Neuron (in vitro differentiated cells): ENCODE results near the gene PTPRO.

Experiments used
- H2AFZ ChIP-seq: one replicate; pipeline ENCODE4 v1.6.1; 2013; ENCODE audit warnings: low read depth, mild to moderate bottlenecking, inconsistent platforms, low read length, moderate library complexity
- H3K27me3 ChIP-seq: one replicate; pipeline ENCODE4 v1.6.1; 2013; ENCODE audit warnings: low read length; ENCODE audit not compliant: insufficient read depth
- H3K36me3 ChIP-seq: one replicate; pipeline ENCODE4 v1.6.1; 2013; ENCODE audit warnings: low read length; ENCODE audit not compliant: insufficient read depth
- H3K4me1 ChIP-seq: one replicate; pipeline ENCODE4 v1.6.1; 2013; ENCODE audit warnings: low read length; ENCODE audit not compliant: insufficient read depth
- H3K4me3 ChIP-seq: 2 replicates; pipeline ENCODE4 v1.5.1; 2013; ENCODE audit warnings: mild to moderate bottlenecking, low read length, moderate library complexity
- H3K9me3 ChIP-seq: one replicate; pipeline ENCODE4 v1.6.1; 2013; ENCODE audit warnings: low read length

PTPRO gene

DNA sequence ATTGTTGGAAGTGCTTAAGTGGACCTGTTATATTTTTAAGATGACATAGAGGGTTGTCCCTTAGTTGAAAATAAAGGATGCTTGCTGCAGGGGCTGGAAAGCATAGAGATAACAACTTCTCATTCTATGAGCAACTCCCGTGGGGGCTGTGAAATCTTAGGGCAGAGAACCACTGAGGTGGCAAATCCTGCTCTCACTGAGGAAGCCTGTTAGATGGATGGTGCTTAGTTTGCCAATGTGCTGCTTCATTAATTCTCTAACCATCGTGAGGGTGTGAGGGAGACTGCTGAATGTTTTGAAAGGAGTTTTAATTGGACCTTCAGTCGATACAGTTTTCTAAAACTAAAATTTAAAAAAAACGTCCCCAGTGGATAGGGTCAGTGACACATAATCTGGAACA is 46.5 kb downstream of the PTPRO start:
- no peaks in the 10 kb centered on the region for H3K4me1 ChIP-seq
- H3K9me3 ChIP-seq: no peaks in the 10 kb centered on the region
- H3K36me3 ChIP-seq: no peaks in the 10 kb centered on the region
- no peak overlapping the region for H2AFZ ChIP-seq
- H3K4me3 ChIP-seq: no peak overlapping the region
- no peaks in the 10 kb centered on the region for H3K27me3 ChIP-seq

GRCh38 chr12:15372352-15372751 is 50.0 kb downstream of the PTPRO start:
- Histone ChIP-seq H3K27me3 (no peaks in the 10 kb centered on the region), H3K4me1 (no peaks in the 10 kb centered on the region), H3K4me3 (no peak overlapping the region), H3K36me3 (no peaks in the 10 kb centered on the region), H3K9me3 (no peaks in the 10 kb centered on the region), H2AFZ (no peak overlapping the region)

GRCh38 chr12:15387772-15388171 is 65.5 kb downstream of the PTPRO start:
- no peak overlapping the region for H3K4me3 ChIP-seq
- no peaks in the 10 kb centered on the region for H3K27me3 ChIP-seq
- no peaks in the 10 kb centered on the region for H3K4me1 ChIP-seq
- H2AFZ ChIP-seq: no peak overlapping the region
- no peaks in the 10 kb centered on the region for H3K36me3 ChIP-seq
- H3K9me3 ChIP-seq: no peaks in the 10 kb centered on the region

DNA sequence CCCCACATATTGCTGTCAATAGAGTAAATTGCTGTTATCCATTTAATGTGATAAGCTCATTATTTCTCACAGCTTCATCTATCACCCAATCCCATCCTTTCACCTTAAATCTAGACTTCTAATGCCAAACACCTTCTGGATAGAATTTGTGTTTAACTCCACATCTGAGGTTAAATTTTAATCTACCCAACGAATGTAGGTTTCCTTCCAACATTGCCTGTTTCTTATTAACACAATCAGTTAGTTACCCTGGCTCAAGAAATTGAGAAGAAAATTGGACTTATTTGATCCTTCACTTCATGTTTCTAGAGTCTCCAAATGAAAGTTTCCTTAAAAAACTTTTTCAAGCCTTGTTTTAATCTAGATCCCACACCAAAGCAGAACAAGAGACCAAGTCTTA is 67.3 kb downstream of the PTPRO start:
- H3K36me3 ChIP-seq: no peaks in the 10 kb centered on the region
- H3K4me3 ChIP-seq: no peak overlapping the region
- H3K27me3 ChIP-seq: no peaks in the 10 kb centered on the region
- H3K9me3 ChIP-seq: no peaks in the 10 kb centered on the region
- H2AFZ ChIP-seq: no peak overlapping the region
- no peaks in the 10 kb centered on the region for H3K4me1 ChIP-seq

DNA sequence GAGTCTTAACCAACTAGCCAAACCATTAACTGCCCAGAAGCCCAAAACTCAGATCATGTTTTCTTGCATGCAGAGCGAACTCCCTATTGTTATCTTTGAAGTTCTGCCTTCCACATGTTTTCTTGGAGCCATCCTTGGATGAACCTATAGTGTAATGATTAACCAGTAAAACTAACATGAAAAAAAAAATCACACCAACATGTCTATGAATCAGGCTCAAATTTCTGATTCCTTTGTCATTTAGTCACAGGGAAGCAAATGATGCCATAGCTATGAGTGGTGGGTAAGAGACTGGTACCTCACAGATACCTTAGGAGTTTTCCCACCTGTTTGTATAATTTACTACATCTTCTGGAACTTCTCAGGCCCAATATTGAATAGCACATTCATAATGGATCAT is 70.7 kb downstream of the PTPRO start:
- Histone ChIP-seq H3K27me3 (no peaks in the 10 kb centered on the region), H2AFZ (no peak overlapping the region), H3K9me3 (no peaks in the 10 kb centered on the region)

DNA sequence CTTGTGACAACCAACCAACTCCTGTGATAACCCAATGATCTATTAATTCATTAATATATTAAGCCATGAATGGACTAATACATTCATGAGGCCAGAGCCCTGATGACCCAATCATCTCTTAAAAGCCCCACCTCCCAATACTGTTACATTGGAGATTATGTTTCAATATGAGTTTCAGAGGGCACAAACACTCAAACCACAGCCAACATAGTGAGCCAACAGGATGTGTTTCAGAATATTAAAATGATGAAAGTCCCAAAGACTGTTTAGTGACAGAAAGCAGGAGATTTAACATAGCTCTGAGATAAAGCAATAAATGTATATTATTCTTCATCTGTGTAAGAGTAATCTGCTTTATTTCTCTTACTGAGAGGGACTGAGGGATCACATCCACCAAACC is 71.7 kb downstream of the PTPRO start:
- Histone ChIP-seq H3K9me3 (no peaks in the 10 kb centered on the region), H3K4me1 (no peaks in the 10 kb centered on the region), H3K4me3 (no peak overlapping the region)

More for the DNA sequence above, 70.7 kb downstream of the PTPRO start:
- no peaks in the 10 kb centered on the region for H3K4me1 ChIP-seq
- H3K4me3 ChIP-seq: no peak overlapping the region
- no peaks in the 10 kb centered on the region for H3K36me3 ChIP-seq

DNA sequence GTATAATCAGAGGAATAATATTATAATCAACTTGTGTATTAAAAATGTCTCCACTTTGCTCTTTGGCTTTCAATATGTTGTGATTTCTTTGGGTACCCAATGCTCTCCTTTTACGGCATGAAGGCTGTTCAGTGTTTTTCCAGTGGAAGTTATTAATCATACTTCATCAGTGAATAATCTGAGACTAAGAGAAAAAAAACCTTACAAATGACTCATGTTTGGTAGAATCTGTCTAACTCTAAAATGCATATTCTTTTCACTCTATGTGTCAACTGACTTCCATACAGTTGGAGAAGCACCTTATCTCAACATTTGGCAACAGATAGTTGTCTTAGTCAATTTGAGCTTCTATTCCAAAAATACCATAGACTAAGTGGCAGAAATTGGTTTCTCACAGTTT is 82.2 kb downstream of the PTPRO start:
- no peaks in the 10 kb centered on the region for H3K9me3 ChIP-seq
- H2AFZ ChIP-seq: no peak overlapping the region
- H3K27me3 ChIP-seq: no peaks in the 10 kb centered on the region
- no peak overlapping the region for H3K4me3 ChIP-seq
- H3K4me1 ChIP-seq: no peaks in the 10 kb centered on the region
- H3K36me3 ChIP-seq: no peaks in the 10 kb centered on the region

More for the DNA sequence above, 71.7 kb downstream of the PTPRO start:
- no peaks in the 10 kb centered on the region for H3K27me3 ChIP-seq
- no peaks in the 10 kb centered on the region for H3K36me3 ChIP-seq
- H2AFZ ChIP-seq: no peak overlapping the region

- Histone ChIP-seq H3K4me1 (no peaks in the 10 kb centered on the region), H3K27me3 (no peaks in the 10 kb centered on the region), H3K4me3 (no peak overlapping the region), H3K36me3 (no peaks in the 10 kb centered on the region), H3K9me3 (no peaks in the 10 kb centered on the region), H2AFZ (no peak overlapping the region)
Observed at GRCh38 chr12:15405606-15406005, 83.3 kb downstream of the PTPRO start.

- H3K36me3 ChIP-seq: no peaks in the 10 kb centered on the region
- no peaks in the 10 kb centered on the region for H3K27me3 ChIP-seq
- no peaks in the 10 kb centered on the region for H3K9me3 ChIP-seq
- no peak overlapping the region for H2AFZ ChIP-seq
- H3K4me1 ChIP-seq: no peaks in the 10 kb centered on the region
- H3K4me3 ChIP-seq: no peak overlapping the region
Observed at GRCh38 chr12:15407025-15407424, 84.7 kb downstream of the PTPRO start.

- Histone ChIP-seq H3K36me3 (no peaks in the 10 kb centered on the region), H3K9me3 (no peaks in the 10 kb centered on the region), H3K4me3 (no peak overlapping the region), H2AFZ (no peak overlapping the region), H3K4me1 (no peaks in the 10 kb centered on the region), H3K27me3 (no peaks in the 10 kb centered on the region)
Observed at GRCh38 chr12:15411842-15412241, 89.5 kb downstream of the PTPRO start.

DNA sequence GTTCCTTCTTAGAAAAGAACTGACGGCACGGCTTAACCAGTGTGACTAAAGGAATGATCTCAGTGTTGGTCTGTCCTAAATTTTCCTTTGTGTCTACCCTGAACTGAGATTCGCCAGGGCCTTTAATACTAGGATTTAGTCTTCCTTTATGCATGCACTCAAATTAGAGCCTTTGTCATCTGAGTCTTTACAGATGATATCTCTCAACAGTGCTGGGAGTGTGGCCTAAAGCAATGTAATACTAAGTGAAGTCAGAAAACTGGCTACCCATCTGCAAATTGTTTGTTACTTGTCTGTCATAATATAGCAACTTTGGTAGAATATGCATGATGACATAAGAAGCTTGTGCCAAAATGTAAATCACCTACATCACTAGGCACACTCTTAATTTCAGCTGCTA is 95.4 kb downstream of the PTPRO start:
- H3K4me1 ChIP-seq: no peaks in the 10 kb centered on the region
- no peaks in the 10 kb centered on the region for H3K9me3 ChIP-seq
- no peaks in the 10 kb centered on the region for H3K36me3 ChIP-seq
- no peak overlapping the region for H3K4me3 ChIP-seq
- no peak overlapping the region for H2AFZ ChIP-seq
- H3K27me3 ChIP-seq: no peaks in the 10 kb centered on the region

DNA sequence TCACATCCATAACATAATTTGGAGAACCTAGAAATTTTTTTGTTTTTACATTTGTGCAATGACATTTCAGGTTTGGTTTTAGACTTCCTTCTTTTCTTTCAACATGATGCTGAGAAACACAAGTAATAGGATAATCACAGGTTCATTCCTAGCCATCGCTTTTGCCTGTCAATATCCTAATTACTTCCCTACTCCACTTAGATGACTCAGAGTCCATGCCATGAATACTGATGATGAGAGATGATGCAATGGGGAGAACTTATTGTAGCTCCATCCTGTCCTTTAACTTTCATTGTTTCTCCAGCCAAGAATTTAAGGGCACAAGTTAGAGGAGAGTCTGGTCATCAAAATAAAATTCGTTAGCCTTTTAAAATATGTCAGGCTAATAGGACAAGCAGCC is 101.3 kb downstream of the PTPRO start:
- Histone ChIP-seq H3K9me3 (no peaks in the 10 kb centered on the region), H3K4me1 (peaks cover 5% of the 10 kb centered on the region), H3K27me3 (no peaks in the 10 kb centered on the region), H2AFZ (no peak overlapping the region), H3K4me3 (no peak overlapping the region), H3K36me3 (no peaks in the 10 kb centered on the region)

- Histone ChIP-seq H3K9me3 (no peaks in the 10 kb centered on the region), H3K36me3 (no peaks in the 10 kb centered on the region), H3K4me1 (peaks cover 5% of the 10 kb centered on the region), H3K27me3 (no peaks in the 10 kb centered on the region), H2AFZ (no peak overlapping the region), H3K4me3 (no peak overlapping the region)
Observed at GRCh38 chr12:15427913-15428312, 105.6 kb downstream of the PTPRO start.

DNA sequence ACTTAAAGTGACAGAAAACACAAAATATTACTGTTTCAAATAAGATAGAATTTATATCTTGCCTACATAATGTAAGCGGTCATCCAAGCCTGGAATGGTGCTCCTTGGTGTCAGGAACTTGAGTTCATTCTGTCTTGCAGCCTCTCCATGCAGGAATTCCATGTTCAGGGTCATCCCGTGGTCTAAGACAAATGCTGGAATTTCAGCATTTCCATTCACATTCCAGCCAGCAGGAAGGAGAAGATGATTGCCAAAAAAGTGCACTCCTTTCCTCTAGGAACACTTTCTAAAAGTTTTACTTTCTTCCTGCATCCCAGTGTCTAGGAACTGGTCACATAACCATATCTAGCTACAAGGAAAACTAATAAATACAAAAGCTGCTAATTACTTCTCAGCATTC is 106.3 kb downstream of the PTPRO start:
- H2AFZ ChIP-seq: no peak overlapping the region
- H3K4me3 ChIP-seq: no peak overlapping the region
- no peaks in the 10 kb centered on the region for H3K27me3 ChIP-seq
- H3K4me1 ChIP-seq: peaks cover 3% of the 10 kb centered on the region
- H3K9me3 ChIP-seq: no peaks in the 10 kb centered on the region
- H3K36me3 ChIP-seq: no peaks in the 10 kb centered on the region
